Upper lobe of left lung (tissue), 4 donors: ENCODE results near the gene TSPEAR.

Source experiments
- CTCF ChIP-seq, 6 experiments: fragments of 450-650 bp in 4 of 6; fragments of 200-600 bp in 2 of 6; sonication (generic) in 2 of 6; IDR thresholded peaks; one replicate each; pipeline ENCODE4 v1.5.1; 2016 to 2019; ENCODE audit warnings: antibody characterized with exemption in 6 of 6
- EP300 ChIP-seq, 4 donors: sonication (generic); formaldehyde crosslinking; IDR thresholded peaks; one replicate each; pipeline ENCODE4 v1.5.1; 2017; ENCODE audit warnings: antibody characterized with exemption in 4 of 4, control low read depth in 2 of 4
- POLR2A ChIP-seq, 4 donors: fragments of 450-650 bp; IDR thresholded peaks; one replicate each; pipeline ENCODE4 v1.5.1; 2016 to 2017; ENCODE audit warnings: antibody characterized with exemption in 4 of 4, mild to moderate bottlenecking in 2 of 4
- POLR2AphosphoS5 ChIP-seq, 2 donors: sonication (generic); formaldehyde crosslinking; IDR thresholded peaks; one replicate each; pipeline ENCODE4 v1.5.1; 2017; ENCODE audit warnings: antibody characterized with exemption in 2 of 2

- TF ChIP-seq POLR2A (IDR thresholded peaks at IDR 0.05) (no peak), CTCF (IDR thresholded peaks at IDR 0.05) (no peak), EP300 (IDR thresholded peaks at IDR 0.05) (no peak), POLR2AphosphoS5 (IDR thresholded peaks at IDR 0.05) (no peak)
Measured at GRCh38 chr21:44582055-44582454, 129.3 kb downstream of the TSPEAR start.
